Measurements from ENCODE around the gene TCP11L2.

Gene TCP11L2

DNA sequence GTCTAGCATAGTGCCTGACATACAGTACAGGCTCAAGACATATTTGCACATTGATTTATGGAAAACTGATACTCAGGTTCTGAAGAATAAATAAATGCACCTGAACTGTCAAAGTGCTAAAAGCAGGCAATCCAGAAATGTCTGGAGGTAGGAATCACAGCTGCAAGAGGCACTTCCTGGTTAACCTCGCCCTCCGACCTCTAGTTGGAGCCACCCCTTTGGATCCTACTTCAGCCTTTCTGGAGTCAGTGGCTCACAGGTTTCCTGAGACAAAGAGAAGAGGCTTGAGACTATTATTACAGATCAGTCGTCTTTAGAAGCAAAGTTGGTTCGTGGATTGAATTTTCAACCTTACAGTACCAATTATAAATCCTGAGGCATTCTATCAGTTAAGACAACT, 13.0 kb downstream of the TCP11L2 start:
- Histone ChIP-seq H3K9ac (ENCODE audit: low read depth in 1 of 2, low read length in 2 of 2) (no peak overlapping the region), H3K27ac (ENCODE audit: low read depth in 2 of 2, low read length in 2 of 2) (no peak overlapping the region), H3K27me3 (ENCODE audit: control insufficient read depth in 2 of 2, insufficient read depth in 2 of 2, low read length in 2 of 2) (no peaks in the 10 kb centered on the region), H3K4me1 (ENCODE audit: control insufficient read depth in 2 of 2, insufficient read depth in 2 of 2, low read length in 2 of 2) (peaks cover 5% of the 10 kb centered on the region in 2 donors), H3K36me3 (ENCODE audit: control insufficient read depth in 2 of 2, insufficient read depth in 2 of 2, low read length in 2 of 2) (peaks cover 22 to 34% of the 10 kb centered on the region in 2 donors), H3K9me3 (ENCODE audit: control insufficient read depth in 2 of 2, low read length in 2 of 2) (no peaks in the 10 kb centered on the region), H3K4me3 (ENCODE audit: low read length in 2 of 2) (no peak overlapping the region)

DNA sequence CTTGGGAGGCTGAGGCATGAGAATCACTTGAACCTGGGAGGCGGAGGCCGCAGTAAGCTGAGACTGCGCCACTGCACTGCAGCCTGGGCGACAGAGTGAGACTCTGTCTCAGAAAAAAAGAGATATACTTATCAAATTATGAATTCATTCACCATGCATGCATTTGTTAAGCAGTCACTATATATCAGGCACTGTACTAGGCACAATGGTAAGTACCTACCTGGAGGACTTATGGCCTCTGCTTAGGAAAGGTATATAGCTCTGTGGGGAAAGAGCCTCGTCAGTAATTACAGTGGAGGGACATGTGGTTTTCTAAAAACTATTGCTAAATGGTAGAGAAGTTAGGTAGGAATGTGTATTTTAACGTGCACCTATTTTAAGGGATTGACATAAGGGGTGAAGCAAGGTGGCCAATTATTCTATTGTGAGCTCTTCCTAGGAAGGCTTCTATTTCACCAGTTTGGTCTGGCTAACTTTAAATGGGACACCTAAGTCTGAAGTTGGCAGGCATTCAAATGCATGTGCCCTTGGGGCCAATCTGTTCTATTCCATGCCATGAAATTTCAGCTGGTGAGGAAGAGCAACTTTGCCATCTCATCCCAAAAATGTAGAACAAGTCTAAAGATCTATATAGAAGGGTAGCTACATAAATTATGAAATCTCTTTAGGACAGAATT, 15.0 kb downstream of the TCP11L2 start:
- Histone ChIP-seq H3K27me3 (ENCODE audit: control insufficient read depth in 2 of 2, insufficient read depth in 2 of 2, low read length in 2 of 2) (no peaks in the 10 kb centered on the region), H3K9ac (ENCODE audit: low read depth in 1 of 2, low read length in 2 of 2) (no peak overlapping the region), H3K9me3 (ENCODE audit: control insufficient read depth in 2 of 2, low read length in 2 of 2) (no peaks in the 10 kb centered on the region), H3K4me1 (ENCODE audit: control insufficient read depth in 2 of 2, insufficient read depth in 2 of 2, low read length in 2 of 2) (no peaks in the 10 kb centered on the region), H3K36me3 (ENCODE audit: control insufficient read depth in 2 of 2, insufficient read depth in 2 of 2, low read length in 2 of 2) (peaks cover 38 to 51% of the 10 kb centered on the region in 2 donors), H3K27ac (ENCODE audit: low read depth in 2 of 2, low read length in 2 of 2) (no peak overlapping the region), H3K4me3 (ENCODE audit: low read length in 2 of 2) (no peak overlapping the region)

DNA sequence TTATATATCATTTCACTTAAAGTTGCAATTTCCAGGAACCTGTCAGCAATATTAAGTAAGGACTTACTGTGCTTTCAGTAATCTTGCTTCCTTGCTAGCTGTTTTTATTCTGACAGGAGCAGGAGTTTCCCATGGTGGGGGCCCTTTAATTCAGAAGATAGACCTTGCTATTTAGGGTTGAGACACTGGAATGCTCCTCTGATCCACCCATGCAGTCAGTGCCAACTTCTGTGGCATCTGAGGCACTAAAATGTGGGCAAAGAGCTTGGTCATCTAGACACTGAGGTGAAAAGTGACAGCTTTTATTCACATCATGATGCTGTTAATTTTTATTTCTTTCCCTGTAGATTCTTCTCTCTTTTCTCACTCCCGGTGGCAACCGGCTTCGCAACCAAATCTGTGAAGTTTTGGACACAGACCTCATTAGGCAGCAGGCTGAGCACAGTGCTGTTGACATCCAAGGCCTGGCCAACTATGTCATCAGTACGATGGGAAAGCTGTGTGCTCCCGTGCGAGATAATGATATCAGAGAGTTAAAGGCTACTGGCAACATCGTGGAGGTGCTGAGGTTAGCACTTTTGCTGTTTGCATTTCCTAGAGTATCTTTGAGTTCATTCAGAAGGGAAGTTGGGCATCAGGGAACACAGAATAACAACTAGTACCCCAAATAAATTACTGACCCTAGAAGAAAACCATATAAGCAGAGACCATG, 18.8 kb downstream of the TCP11L2 start:
- H3K27me3 ChIP-seq (ENCODE audit: control insufficient read depth in 2 of 2, insufficient read depth in 2 of 2, low read length in 2 of 2) = no peaks in the 10 kb centered on the region
- H3K4me1 ChIP-seq (ENCODE audit: control insufficient read depth in 2 of 2, insufficient read depth in 2 of 2, low read length in 2 of 2) = no peaks in the 10 kb centered on the region
- no peaks in the 10 kb centered on the region for H3K9me3 ChIP-seq (ENCODE audit: control insufficient read depth in 2 of 2, low read length in 2 of 2)
- H3K4me3 ChIP-seq (ENCODE audit: low read length in 2 of 2) = no peak overlapping the region
- H3K36me3 ChIP-seq (ENCODE audit: control insufficient read depth in 2 of 2, insufficient read depth in 2 of 2, low read length in 2 of 2) = peaks cover 63 to 64% of the 10 kb centered on the region in 2 donors
- no peak overlapping the region for H3K9ac ChIP-seq (ENCODE audit: low read depth in 1 of 2, low read length in 2 of 2)
- H3K27ac ChIP-seq (ENCODE audit: low read depth in 2 of 2, low read length in 2 of 2) = no peak overlapping the region

DNA sequence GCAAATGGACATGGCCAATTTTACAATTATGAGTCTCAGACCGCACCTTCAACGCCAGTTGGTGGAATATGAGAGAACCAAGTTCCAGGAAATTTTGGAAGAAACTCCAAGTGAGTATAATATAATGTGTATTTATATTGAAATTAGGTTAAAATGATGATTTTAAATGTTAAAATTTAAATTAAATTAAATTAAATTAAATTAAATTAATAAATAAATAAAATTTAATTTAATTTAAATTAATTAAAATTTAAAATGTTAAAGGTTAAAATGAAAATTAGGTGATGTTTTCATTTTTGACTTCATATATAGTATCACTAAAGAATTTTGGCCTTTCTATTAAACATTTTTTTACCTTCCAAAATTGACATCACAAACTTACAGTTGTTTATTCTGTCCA, 21.0 kb downstream of the TCP11L2 start:
- Histone ChIP-seq H3K4me3 (ENCODE audit: low read length in 2 of 2) (no peak overlapping the region), H3K27me3 (ENCODE audit: control insufficient read depth in 2 of 2, insufficient read depth in 2 of 2, low read length in 2 of 2) (no peaks in the 10 kb centered on the region), H3K9ac (ENCODE audit: low read depth in 1 of 2, low read length in 2 of 2) (no peak overlapping the region), H3K4me1 (ENCODE audit: control insufficient read depth in 2 of 2, insufficient read depth in 2 of 2, low read length in 2 of 2) (peaks cover 0 to under 1% of the 10 kb centered on the region in 2 donors), H3K27ac (ENCODE audit: low read depth in 2 of 2, low read length in 2 of 2) (no peak overlapping the region), H3K36me3 (ENCODE audit: control insufficient read depth in 2 of 2, insufficient read depth in 2 of 2, low read length in 2 of 2) (peaks cover 50 to 56% of the 10 kb centered on the region in 2 donors), H3K9me3 (ENCODE audit: control insufficient read depth in 2 of 2, low read length in 2 of 2) (no peaks in the 10 kb centered on the region)

DNA sequence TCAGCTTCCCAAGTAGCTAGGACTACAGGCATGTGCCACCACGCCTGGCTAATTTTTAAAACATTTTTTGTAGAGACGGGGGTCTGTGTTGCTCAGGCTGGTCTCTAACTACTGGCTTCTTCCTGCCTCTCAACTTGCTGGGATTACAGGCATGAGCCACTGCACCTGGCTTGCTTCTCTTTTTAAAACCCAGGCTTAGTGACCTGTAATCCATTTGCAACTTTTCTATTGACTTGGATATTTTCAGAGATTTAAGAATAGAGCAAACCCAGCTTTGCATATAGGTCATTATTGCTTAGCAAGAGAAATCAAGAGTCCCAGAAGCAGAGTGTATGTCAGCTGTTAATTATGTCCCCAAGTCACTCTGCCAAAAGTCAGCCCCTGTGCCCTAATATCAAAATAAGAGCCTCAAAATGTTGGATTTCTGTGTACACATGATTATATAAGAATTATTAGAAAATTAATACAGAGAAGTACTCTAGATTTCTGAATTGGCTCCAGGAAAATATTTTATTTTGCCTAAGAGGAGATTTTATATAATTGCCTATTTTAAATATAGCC, 24.9 kb downstream of the TCP11L2 start:
- H3K4me1 ChIP-seq (ENCODE audit: control insufficient read depth in 2 of 2, insufficient read depth in 2 of 2, low read length in 2 of 2) = peaks cover 0 to 4% of the 10 kb centered on the region in 2 donors
- H3K4me3 ChIP-seq (ENCODE audit: low read length in 2 of 2) = no peak overlapping the region
- no peaks in the 10 kb centered on the region for H3K27me3 ChIP-seq (ENCODE audit: control insufficient read depth in 2 of 2, insufficient read depth in 2 of 2, low read length in 2 of 2)
- peaks cover 41 to 45% of the 10 kb centered on the region in 2 donors for H3K36me3 ChIP-seq (ENCODE audit: control insufficient read depth in 2 of 2, insufficient read depth in 2 of 2, low read length in 2 of 2)
- no peak overlapping the region for H3K27ac ChIP-seq (ENCODE audit: low read depth in 2 of 2, low read length in 2 of 2)
- H3K9ac ChIP-seq (ENCODE audit: low read depth in 1 of 2, low read length in 2 of 2) = no peak overlapping the region
- H3K9me3 ChIP-seq (ENCODE audit: control insufficient read depth in 2 of 2, low read length in 2 of 2) = no peaks in the 10 kb centered on the region

DNA sequence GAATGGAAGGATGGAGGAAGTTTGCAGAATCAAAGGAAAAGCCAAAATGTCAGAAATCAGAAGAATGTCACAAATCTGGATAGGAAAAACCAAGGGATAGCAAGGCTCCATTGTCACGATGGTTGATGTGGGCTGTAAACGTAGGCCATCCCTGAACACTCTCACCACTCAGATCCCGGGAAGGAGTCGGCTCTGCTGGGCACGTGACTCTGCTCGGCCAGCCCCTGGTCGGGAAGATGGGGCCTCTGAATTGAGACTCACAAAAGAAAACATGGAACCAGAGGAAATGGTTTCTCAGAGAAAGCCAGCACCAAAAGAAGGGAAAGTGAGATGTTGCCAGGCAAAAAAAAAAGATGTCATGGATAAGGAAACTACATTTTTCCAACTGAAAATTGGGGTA, 26.2 kb downstream of the TCP11L2 start:
- peaks cover 0 to 4% of the 10 kb centered on the region in 2 donors for H3K4me1 ChIP-seq (ENCODE audit: control insufficient read depth in 2 of 2, insufficient read depth in 2 of 2, low read length in 2 of 2)
- H3K36me3 ChIP-seq (ENCODE audit: control insufficient read depth in 2 of 2, insufficient read depth in 2 of 2, low read length in 2 of 2) = peaks cover 35 to 39% of the 10 kb centered on the region in 2 donors
- H3K9ac ChIP-seq (ENCODE audit: low read depth in 1 of 2, low read length in 2 of 2) = no peak overlapping the region
- no peak overlapping the region for H3K4me3 ChIP-seq (ENCODE audit: low read length in 2 of 2)
- H3K9me3 ChIP-seq (ENCODE audit: control insufficient read depth in 2 of 2, low read length in 2 of 2) = no peaks in the 10 kb centered on the region
- no peak overlapping the region for H3K27ac ChIP-seq (ENCODE audit: low read depth in 2 of 2, low read length in 2 of 2)
- no peaks in the 10 kb centered on the region for H3K27me3 ChIP-seq (ENCODE audit: control insufficient read depth in 2 of 2, insufficient read depth in 2 of 2, low read length in 2 of 2)

DNA sequence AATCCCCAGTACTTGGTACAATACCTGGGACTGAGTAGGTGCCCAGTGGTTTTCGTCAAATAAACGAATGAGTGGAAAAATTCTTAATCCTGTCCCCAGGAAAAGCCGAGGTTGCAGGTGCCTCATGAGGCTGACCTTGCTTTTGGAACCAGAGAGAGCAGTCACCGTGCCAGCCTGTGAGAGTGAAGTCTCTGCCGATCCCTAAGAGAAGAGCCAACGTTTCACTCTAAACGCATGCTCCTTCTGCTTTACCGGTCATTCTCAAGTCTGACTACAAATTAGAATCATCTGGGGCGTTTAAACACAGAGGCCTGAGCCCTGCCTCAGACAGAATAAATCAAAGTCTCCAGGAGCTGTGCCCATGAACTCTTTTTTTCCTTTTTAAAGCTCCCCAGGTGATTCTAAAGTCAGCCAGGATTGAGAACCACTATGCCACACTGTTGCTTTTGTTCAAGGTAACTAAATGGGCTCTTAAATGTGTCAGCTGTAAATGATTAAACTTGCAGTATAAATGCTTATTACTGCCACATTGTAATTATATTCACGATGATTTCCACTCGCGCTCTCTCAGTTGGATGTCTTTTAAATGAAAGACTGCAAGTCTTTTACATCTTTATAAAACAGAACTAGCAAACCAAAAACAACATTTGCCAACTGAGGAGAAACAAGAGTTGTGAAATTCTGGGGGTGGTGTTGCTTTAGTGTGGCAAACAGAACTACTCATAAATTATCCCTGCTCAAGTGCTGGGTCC, 26.9 kb downstream of the TCP11L2 start:
- Histone ChIP-seq H3K9me3 (ENCODE audit: control insufficient read depth in 2 of 2, low read length in 2 of 2) (no peaks in the 10 kb centered on the region), H3K4me3 (ENCODE audit: low read length in 2 of 2) (no peak overlapping the region), H3K36me3 (ENCODE audit: control insufficient read depth in 2 of 2, insufficient read depth in 2 of 2, low read length in 2 of 2) (peaks cover 28 to 34% of the 10 kb centered on the region in 2 donors), H3K9ac (ENCODE audit: low read depth in 1 of 2, low read length in 2 of 2) (no peak overlapping the region), H3K27me3 (ENCODE audit: control insufficient read depth in 2 of 2, insufficient read depth in 2 of 2, low read length in 2 of 2) (no peaks in the 10 kb centered on the region), H3K4me1 (ENCODE audit: control insufficient read depth in 2 of 2, insufficient read depth in 2 of 2, low read length in 2 of 2) (peaks cover 0 to 4% of the 10 kb centered on the region in 2 donors), H3K27ac (ENCODE audit: low read depth in 2 of 2, low read length in 2 of 2) (no peak overlapping the region)

DNA sequence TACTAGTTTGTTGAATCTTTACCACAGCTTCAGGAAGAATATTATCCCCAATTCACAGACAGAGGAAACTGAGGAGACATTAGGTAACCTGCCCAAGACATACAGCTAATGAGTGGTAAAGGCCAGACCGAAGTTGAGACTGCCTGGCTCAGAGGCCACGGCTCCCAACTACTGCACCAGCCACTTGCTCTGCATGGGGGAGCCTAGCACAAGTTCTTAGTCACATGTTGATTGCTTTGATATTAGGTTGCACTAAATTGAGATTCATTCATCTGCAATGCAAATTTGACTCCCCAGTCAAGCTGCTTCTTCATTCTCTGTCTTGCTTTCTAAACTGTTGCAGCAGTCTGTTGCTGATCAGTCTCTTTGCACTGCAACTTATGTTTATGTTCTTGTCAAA, 29.1 kb downstream of the TCP11L2 start:
- Histone ChIP-seq H3K4me1 (ENCODE audit: control insufficient read depth in 2 of 2, insufficient read depth in 2 of 2, low read length in 2 of 2) (peaks cover 0 to 4% of the 10 kb centered on the region in 2 donors), H3K9ac (ENCODE audit: low read depth in 1 of 2, low read length in 2 of 2) (no peak overlapping the region), H3K27me3 (ENCODE audit: control insufficient read depth in 2 of 2, insufficient read depth in 2 of 2, low read length in 2 of 2) (no peaks in the 10 kb centered on the region), H3K4me3 (ENCODE audit: low read length in 2 of 2) (no peak overlapping the region), H3K36me3 (ENCODE audit: control insufficient read depth in 2 of 2, insufficient read depth in 2 of 2, low read length in 2 of 2) (peaks cover 17 to 20% of the 10 kb centered on the region in 2 donors), H3K9me3 (ENCODE audit: control insufficient read depth in 2 of 2, low read length in 2 of 2) (no peaks in the 10 kb centered on the region), H3K27ac (ENCODE audit: low read depth in 2 of 2, low read length in 2 of 2) (no peak overlapping the region)

DNA sequence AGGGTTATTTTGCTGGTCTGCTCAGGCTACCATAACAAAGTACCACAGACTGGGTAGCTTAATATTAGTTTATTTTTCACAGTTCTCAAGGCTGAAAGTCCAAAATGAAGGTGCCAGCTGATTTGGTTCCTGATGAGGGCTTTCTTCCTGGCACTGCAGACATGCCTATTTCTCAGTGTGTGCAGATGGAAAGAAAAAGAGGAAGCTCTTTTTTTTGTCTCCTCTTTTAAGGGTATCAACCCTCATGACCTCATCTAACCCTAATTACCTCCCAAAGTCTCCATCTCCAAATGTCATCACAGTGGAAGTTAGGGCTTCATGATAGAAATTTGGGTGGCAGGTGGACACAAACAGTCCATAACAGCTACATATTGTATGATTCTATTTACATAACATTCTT, 30.0 kb downstream of the TCP11L2 start:
- Histone ChIP-seq H3K9ac (ENCODE audit: low read depth in 1 of 2, low read length in 2 of 2) (no peak overlapping the region), H3K36me3 (ENCODE audit: control insufficient read depth in 2 of 2, insufficient read depth in 2 of 2, low read length in 2 of 2) (peaks cover 15 to 22% of the 10 kb centered on the region in 2 donors), H3K27me3 (ENCODE audit: control insufficient read depth in 2 of 2, insufficient read depth in 2 of 2, low read length in 2 of 2) (no peaks in the 10 kb centered on the region), H3K9me3 (ENCODE audit: control insufficient read depth in 2 of 2, low read length in 2 of 2) (no peaks in the 10 kb centered on the region), H3K27ac (ENCODE audit: low read depth in 2 of 2, low read length in 2 of 2) (no peak overlapping the region), H3K4me1 (ENCODE audit: control insufficient read depth in 2 of 2, insufficient read depth in 2 of 2, low read length in 2 of 2) (peaks cover 0 to 4% of the 10 kb centered on the region in 2 donors), H3K4me3 (ENCODE audit: low read length in 2 of 2) (no peak overlapping the region)

DNA sequence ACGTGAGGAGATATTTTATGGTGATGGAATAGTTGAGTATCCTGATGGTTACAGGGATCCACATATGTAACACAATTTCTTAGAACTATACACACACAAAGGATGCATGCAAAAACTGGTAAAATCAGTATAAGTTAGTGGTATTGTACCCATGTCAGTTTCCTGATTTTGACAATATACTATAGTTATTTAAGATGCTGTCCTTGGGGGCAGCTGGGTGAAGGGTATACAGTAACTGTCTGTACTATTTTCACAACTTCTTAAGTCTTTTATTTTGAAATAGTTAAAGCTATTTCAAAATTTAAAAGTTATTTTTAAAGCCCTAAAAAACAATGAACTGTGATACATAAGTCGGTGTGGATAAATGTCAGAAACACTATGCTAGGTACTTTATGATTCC, 30.5 kb downstream of the TCP11L2 start:
- H3K4me1 ChIP-seq (ENCODE audit: control insufficient read depth in 2 of 2, insufficient read depth in 2 of 2, low read length in 2 of 2) = peaks cover 0 to 4% of the 10 kb centered on the region in 2 donors
- H3K9me3 ChIP-seq (ENCODE audit: control insufficient read depth in 2 of 2, low read length in 2 of 2) = no peaks in the 10 kb centered on the region
- no peak overlapping the region for H3K9ac ChIP-seq (ENCODE audit: low read depth in 1 of 2, low read length in 2 of 2)
- peaks cover 15 to 22% of the 10 kb centered on the region in 2 donors for H3K36me3 ChIP-seq (ENCODE audit: control insufficient read depth in 2 of 2, insufficient read depth in 2 of 2, low read length in 2 of 2)
- H3K27me3 ChIP-seq (ENCODE audit: control insufficient read depth in 2 of 2, insufficient read depth in 2 of 2, low read length in 2 of 2) = no peaks in the 10 kb centered on the region
- H3K27ac ChIP-seq (ENCODE audit: low read depth in 2 of 2, low read length in 2 of 2) = no peak overlapping the region
- no peak overlapping the region for H3K4me3 ChIP-seq (ENCODE audit: low read length in 2 of 2)

Measured in mucosa of rectum (tissue), 2 donors.